ENCODE measurements around the gene RETNLB.

Gene RETNLB, protein sequence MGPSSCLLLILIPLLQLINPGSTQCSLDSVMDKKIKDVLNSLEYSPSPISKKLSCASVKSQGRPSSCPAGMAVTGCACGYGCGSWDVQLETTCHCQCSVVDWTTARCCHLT

DNA sequence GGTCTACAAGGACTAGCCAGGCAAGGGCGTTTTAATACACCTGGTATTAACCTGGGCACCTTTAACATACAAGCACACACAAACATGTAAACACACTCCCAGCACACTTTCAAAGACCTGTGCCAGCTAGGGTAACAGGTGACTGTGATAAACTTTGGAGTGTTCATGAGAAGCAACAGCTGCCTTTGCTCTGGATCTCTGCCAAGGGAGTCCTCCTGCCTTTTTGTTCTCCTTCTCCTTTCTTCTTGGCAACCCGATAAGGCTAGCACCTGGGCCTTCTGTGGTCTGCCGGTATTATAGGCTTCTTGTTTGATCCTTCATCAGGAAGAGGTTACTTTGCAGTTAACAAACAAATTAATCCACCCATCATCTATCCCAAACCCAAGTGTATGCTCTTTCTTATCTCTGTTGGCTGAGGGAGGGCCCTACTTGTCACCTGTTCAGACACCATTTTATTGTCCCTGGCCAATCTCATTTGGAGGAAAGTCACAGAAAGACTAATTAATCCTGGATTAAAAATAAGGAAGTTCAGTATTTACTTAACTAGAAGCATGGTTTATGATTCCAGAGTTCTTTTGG lies at the start of gene RETNLB:
TSS of gene RETNLB (minus strand) at position 7 of the 579 bp plus-strand sequence. CDS start 225 bp downstream, outside the sequence.
- DNase-seq (ENCODE audit: low read depth): no peak
- TF ChIP-seq, protein P1, sequence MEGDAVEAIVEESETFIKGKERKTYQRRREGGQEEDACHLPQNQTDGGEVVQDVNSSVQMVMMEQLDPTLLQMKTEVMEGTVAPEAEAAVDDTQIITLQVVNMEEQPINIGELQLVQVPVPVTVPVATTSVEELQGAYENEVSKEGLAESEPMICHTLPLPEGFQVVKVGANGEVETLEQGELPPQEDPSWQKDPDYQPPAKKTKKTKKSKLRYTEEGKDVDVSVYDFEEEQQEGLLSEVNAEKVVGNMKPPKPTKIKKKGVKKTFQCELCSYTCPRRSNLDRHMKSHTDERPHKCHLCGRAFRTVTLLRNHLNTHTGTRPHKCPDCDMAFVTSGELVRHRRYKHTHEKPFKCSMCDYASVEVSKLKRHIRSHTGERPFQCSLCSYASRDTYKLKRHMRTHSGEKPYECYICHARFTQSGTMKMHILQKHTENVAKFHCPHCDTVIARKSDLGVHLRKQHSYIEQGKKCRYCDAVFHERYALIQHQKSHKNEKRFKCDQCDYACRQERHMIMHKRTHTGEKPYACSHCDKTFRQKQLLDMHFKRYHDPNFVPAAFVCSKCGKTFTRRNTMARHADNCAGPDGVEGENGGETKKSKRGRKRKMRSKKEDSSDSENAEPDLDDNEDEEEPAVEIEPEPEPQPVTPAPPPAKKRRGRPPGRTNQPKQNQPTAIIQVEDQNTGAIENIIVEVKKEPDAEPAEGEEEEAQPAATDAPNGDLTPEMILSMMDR (IDR thresholded peaks at IDR 0.05; ENCODE audit: low read length, missing control alignments): no peak
- H3K4me3 ChIP-seq (replicated peaks; ENCODE audit: low read depth, low read length): no peak within 1 kb of the TSS

DNA sequence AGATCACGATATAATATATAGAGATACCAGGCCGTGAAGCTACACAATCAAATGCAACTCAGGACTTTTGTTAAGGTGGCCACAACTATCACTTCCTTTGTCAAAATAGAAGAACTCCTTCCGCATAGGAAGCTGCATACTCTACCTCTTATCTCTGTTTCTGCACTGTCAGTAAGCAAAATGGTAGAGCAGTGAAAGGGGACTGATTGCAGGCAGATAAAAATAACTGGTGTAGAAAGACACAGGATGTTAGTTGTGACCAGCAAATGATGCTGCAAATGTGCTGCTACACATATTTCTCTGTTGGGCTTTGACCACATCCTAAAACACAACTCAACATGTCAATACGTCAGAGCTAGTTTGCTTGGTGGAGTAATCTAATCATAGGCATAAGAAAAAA lies 49.1 kb upstream of the RETNLB start:
- no peak overlapping the region for H3K4me3 ChIP-seq (replicated peaks; ENCODE audit: low read depth, low read length)
- TF ChIP-seq, protein P1 (IDR thresholded peaks at IDR 0.05; ENCODE audit: low read length, missing control alignments): no peak
- DNase-seq (ENCODE audit: low read depth): no peak

DNA sequence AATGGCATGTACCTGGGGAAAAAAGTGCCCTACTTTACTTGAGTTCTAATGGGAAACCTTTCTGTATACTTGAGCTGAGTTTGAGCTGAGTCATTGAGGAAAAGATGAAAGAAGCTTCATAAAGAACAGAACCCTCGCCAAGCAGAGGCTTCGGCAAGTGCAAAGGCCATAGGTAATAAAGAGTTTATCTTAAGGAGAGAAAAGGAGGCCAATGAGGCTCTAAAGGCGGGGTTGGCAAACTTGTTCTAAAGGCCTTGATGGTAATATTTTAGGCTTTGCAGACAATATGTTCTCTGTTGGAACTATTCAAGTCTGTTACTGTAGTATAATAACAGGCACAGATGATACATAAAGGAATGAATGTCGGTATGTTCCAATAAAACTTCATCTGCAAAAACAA lies 47.8 kb upstream of the RETNLB start:
- DNase-seq (ENCODE audit: low read depth): no peak
- TF ChIP-seq, protein P1 (IDR thresholded peaks at IDR 0.05; ENCODE audit: low read length, missing control alignments): no peak
- no peak overlapping the region for H3K4me3 ChIP-seq (replicated peaks; ENCODE audit: low read depth, low read length)

DNA sequence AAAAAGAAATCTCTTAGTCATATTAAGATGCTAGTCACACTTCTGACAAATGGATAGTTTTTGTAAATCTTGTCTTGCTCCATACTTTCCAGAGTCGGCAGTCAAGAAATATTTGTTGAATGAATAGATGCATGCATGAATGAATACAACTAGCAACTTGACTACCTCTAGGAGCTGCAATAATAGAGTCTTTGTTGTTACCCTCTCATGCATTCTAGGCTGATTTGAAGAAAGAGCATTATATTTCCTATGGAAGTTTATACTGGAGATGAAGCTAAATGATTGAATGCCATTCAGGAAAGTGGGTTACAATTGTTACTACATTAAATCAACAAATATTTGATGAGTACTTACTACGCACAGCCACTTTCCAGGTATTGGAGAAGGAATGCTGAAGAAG lies 47.2 kb upstream of the RETNLB start:
- no peak overlapping the region for H3K4me3 ChIP-seq (replicated peaks; ENCODE audit: low read depth, low read length)
- no peak for DNase-seq (ENCODE audit: low read depth)
- TF ChIP-seq, protein P1 (IDR thresholded peaks at IDR 0.05; ENCODE audit: low read length, missing control alignments): no peak

DNA sequence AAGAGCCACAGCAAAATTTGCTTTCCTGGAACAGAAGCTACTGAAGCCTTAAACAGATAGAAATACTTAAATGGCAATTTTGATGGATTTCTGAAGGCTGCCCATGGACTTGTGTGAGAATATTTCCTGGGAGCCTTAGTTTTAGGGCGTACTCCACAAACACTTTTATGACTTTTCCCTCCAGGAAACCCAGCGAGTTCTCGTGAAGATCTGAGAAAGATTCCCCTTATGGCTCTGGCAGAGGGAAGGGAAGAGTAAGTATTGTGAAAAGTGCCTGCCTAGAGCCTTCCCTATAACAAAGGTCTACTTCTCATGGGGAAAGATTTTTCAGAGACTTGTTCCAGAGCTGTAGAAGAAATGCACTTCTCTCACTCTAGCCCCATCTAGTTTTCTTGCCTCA lies 34.3 kb upstream of the RETNLB start:
- TF ChIP-seq, protein P1 (IDR thresholded peaks at IDR 0.05; ENCODE audit: low read length, missing control alignments): no peak
- no peak for DNase-seq (ENCODE audit: low read depth)

DNA sequence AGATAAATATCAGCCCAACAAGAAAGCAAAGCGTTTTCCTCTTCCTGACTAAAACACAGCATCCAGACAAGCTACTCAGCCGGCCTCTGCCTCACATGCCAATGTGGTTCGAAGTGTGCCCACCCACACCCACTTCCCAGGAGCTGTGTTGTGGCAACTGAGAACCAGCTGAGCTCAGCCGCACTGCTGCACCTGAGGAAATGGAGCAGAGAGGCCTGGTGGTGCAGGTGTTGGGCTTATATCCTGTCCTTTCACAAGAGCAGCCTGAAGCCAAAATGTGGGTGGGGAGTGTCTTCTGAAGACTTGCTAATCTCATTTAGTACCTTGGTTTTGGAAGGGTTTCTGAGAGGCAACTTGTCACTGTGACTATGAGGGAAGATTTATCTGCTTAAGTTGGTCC lies 23.0 kb upstream of the RETNLB start:
- TF ChIP-seq, protein P1 (IDR thresholded peaks at IDR 0.05; ENCODE audit: low read length, missing control alignments): no peak
- no peak for DNase-seq (ENCODE audit: low read depth)
- no peak overlapping the region for H3K4me3 ChIP-seq (replicated peaks; ENCODE audit: low read depth, low read length)

More for the DNA sequence above, 34.3 kb upstream of the RETNLB start:
- no peak overlapping the region for H3K4me3 ChIP-seq (replicated peaks; ENCODE audit: low read depth, low read length)

DNA sequence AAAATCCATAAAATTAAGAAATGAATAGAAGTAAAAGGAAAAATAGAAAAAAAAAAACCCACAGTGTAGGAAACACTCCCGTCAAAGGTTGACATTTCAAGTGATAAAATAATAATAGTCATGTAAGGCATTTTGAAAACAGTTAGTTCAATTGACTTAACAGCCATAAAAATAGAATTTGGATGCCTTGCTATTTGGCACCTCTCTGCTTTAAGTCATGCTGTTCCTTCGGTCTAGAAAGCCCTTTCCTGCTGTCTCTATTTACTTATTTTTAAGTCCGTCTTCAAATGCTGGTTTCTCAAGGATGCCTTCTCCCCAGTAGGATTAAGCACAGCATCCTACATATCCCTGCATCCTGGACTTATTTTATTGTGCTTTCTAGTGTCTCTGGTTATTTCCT lies 22.3 kb upstream of the RETNLB start:
- TF ChIP-seq, protein P1 (IDR thresholded peaks at IDR 0.05; ENCODE audit: low read length, missing control alignments): no peak
- DNase-seq (ENCODE audit: low read depth): no peak
- H3K4me3 ChIP-seq (replicated peaks; ENCODE audit: low read depth, low read length): no peak overlapping the region
